GM19240 (cell line): ENCODE results near the gene KIFC3.
A peak's percentile ranks its signal among the peaks of the same experiment; 100 is the strongest.
"Not testable (repeated sequence)": the region's sequence is repeated elsewhere in the genome, so short reads cannot be mapped to it uniquely, and the experiment has no call there.

Experiments
- DNase-seq: peaks from one replicate; pipeline ENCODE4 v3.0.0; 2011; ENCODE audit warnings: low spot score; ENCODE audit not compliant: insufficient read length

Gene KIFC3

GRCh38 chr16:57825298-57826044 lies 23.2 kb upstream of the KIFC3 start:
- no peak for DNase-seq

GRCh38 chr16:57824888-57825287 lies 22.6 kb upstream of the KIFC3 start:
- DNase-seq, result no peak

- no peak for DNase-seq
Observed at GRCh38 chr16:57823836-57824235, 21.5 kb upstream of the KIFC3 start.

GRCh38 chr16:57822856-57823255 lies 20.6 kb upstream of the KIFC3 start:
- DNase-seq, result no peak

GRCh38 chr16:57822018-57822553 lies 19.8 kb upstream of the KIFC3 start:
- DNase-seq, result no peak

GRCh38 chr16:57821149-57821971 lies 19.1 kb upstream of the KIFC3 start:
- DNase-seq, result no peak

- DNase-seq, result no peak
Observed at GRCh38 chr16:57818377-57819064, 16.2 kb upstream of the KIFC3 start.

GRCh38 chr16:57817680-57818079 lies 15.4 kb upstream of the KIFC3 start:
- DNase-seq, result no peak

- no peak for DNase-seq
Observed at GRCh38 chr16:57815987-57816745, 13.9 kb upstream of the KIFC3 start.

GRCh38 chr16:57814896-57815295 lies 12.6 kb upstream of the KIFC3 start:
- no peak for DNase-seq

GRCh38 chr16:57813466-57813865 lies 11.2 kb upstream of the KIFC3 start:
- no peak for DNase-seq

GRCh38 chr16:57811340-57811739 lies 9.0 kb upstream of the KIFC3 start:
- DNase-seq, result not testable (repeated sequence)

GRCh38 chr16:57810197-57811031 lies 8.1 kb upstream of the KIFC3 start:
- peak; percentile 95 for DNase-seq

GRCh38 chr16:57809276-57810196 lies 7.2 kb upstream of the KIFC3 start:
- DNase-seq, result no peak

GRCh38 chr16:57808589-57809228 lies 6.4 kb upstream of the KIFC3 start:
- DNase-seq, result no peak

- DNase-seq, result peak; percentile 78
Observed at GRCh38 chr16:57807968-57808528, 5.8 kb upstream of the KIFC3 start.

- DNase-seq, result no peak
Observed at GRCh38 chr16:57807252-57807967, 5.1 kb upstream of the KIFC3 start.

GRCh38 chr16:57805176-57805575 lies 2.9 kb upstream of the KIFC3 start:
- DNase-seq, result no peak
